IMR-90 (cell line): ENCODE measurements around the gene CFAP299.

Experiments used
- CEBPB ChIP-seq: IDR thresholded peaks from 2 replicates; pipeline ENCODE4 v1.6.1; 2012; ENCODE audit warnings: low read depth, low read length, improper control_type of control experiment
- CTCF ChIP-seq: conservative IDR thresholded peaks from 2 replicates; pipeline ENCODE4 v1.5.1; 2012; ENCODE audit warnings: mild to moderate bottlenecking, low read depth, low read length, improper control_type of control experiment
- ELK1 ChIP-seq: fragments of 150-350 bp; IDR thresholded peaks from 2 replicates; pipeline ENCODE4 v1.6.1; 2016; ENCODE audit warnings: low read depth, mild to moderate bottlenecking, low read length, moderate library complexity, borderline replicate concordance
- FOS ChIP-seq: fragments of 150-350 bp; IDR thresholded peaks from 2 replicates; pipeline ENCODE4 v1.6.1; 2016; ENCODE audit warnings: low read depth, low read length
- MAZ ChIP-seq: IDR thresholded peaks from 2 replicates; pipeline ENCODE4 v1.6.1; 2012; ENCODE audit warnings: low read depth, mild to moderate bottlenecking, low read length, improper control_type of control experiment, moderate library complexity, borderline replicate concordance
- MXI1 ChIP-seq: IDR thresholded peaks from 2 replicates; pipeline ENCODE4 v1.6.1; 2012; ENCODE audit warnings: low read depth, mild to moderate bottlenecking, low read length, moderate library complexity, borderline replicate concordance
- POLR2A ChIP-seq: IDR thresholded peaks from 2 replicates; pipeline ENCODE4 v1.6.1; 2012; ENCODE audit warnings: mild to moderate bottlenecking, low read depth, low read length
- RFX5 ChIP-seq: IDR thresholded peaks from 2 replicates; pipeline ENCODE4 v1.8.0; 2012; ENCODE audit warnings: low read depth, mild to moderate bottlenecking, low read length, moderate library complexity

- no peak for TF ChIP-seq RFX5
- TF ChIP-seq CTCF, result no peak
- no peak for TF ChIP-seq MXI1
- TF ChIP-seq POLR2A, result no peak
- no peak for TF ChIP-seq ELK1
- no peak for TF ChIP-seq CEBPB
- TF ChIP-seq MAZ, result no peak
- no peak for TF ChIP-seq FOS
Measured at GRCh38 chr4:80852061-80852460, 516.5 kb downstream of the CFAP299 start.
